NCI-H82 (cell line): ENCODE measurements around the gene HOXD10.

Source experiments
- DNase-seq: peaks from one replicate; lab custom pipeline; 2025; lab: John Stamatoyannopoulos, UW

HOXD10 gene

DNA sequence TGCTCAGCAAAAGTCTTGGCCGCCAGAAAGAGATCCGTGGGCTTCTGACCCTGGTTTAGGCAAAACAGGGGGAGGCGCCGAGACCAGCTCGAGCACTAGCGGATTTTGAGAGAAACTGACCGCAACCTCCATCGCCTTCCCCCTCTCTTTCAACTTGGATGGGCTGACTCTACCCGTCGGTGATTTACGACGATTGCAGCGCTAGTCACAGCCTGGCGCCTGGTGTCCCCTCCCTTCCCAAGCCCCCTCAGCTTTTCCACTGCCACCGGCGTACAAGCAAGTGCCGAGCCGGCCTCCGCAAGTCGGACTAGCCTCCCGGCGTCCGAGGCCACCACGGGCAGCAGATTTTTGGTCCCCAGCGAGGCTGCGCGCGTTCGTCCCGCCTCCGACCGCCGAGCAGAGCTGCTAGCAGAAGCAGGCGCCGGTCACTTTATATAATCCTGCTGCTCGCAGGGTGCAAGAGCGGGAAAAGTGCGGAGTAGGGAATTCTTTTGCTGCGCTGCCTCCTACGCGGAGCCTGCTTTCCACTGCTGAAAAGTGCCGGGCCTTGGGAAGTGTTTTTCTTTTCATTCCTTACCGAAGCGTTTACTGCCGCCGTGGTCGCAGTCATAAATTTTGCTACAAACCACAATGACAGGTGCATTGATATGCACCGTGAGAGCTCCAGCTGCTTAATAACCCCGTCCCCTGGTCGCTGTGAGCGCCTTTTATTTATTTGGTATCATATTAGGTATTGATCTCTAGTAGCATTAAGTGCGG is 48.2 kb downstream of the HOXD10 start:
- DNase-seq = peak; percentile 56

GRCh38 chr2:176165370-176166050 is 48.9 kb downstream of the HOXD10 start:
- DNase-seq = no peak

DNA sequence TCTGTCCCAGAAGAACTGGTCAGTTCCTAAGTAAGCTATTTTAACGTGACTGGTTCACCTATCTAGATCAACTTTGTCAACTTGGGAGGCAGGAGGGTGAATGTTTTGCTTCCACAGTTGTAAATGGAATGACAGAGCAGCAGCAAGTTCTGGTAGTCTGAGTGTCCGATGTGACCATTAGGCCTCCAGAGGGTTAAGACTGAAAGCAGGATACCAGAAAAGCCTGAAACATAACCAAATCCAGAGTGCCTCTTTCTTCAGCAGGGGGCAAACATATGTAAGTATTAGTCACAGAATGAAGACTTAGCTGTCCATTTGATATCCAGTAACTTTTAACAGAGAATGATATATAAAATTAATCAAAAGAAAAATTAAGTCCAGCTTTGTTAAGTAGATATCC is 49.7 kb downstream of the HOXD10 start:
- DNase-seq = no peak

DNA sequence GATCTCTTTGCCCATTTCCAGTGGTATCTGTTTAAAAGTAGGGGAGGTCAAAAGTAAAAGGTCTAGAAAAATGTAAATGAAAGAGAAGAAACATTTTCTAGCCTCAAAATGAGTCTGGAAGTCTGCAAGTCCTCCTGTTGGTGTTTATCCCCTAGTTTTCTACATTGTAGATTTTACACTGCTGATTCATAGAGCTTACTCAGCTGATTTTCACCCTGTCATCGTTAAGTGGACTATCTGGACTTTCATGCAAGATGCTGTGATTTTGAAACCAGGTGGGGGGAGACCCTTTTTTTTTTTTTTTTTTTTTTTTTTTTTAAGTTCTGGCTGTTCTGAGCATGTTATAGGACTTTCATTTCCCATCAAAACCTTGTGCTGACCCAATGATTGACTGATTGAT is 50.8 kb downstream of the HOXD10 start:
- no peak for DNase-seq

GRCh38 chr2:176169181-176169580 is 52.6 kb downstream of the HOXD10 start:
- no peak for DNase-seq
